ENCODE data around the gene AOC1.

Gene AOC1

DNA sequence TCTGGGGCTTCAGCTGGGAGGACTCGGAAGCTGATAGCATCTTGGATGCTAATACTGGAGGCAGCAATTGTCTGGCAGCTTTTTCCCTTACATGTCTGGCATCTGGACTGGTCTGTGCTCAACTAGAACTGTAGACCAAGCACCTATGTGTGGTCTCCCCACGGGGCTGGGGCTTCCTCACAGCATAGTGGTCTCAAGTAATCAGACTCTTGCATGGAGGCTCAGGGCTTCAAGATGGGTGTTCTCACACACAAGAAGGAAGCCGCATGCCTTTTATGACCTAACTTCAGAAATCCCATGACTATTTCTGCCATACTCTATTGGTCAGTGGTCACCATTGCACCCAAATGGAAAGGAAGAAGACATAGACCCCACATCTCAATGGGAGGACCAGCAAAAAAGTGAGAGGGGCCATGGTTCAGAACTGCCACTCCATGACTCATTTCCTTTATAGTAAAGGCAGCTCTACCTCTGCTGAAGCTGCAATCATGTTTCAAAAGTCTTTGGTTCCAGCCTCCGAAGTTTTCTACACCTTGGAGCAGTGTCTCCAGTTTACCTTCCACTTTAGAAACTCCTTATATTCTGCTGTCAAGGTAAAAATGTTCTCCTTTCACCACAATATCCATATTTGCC lies 14.7 kb downstream of the AOC1 start:
- H2BK120ac ChIP-seq (ENCODE audit: low read depth, low read length): no peak overlapping the region
- WGBS, 2 donors (ENCODE audit: extremely low coverage in 2 of 2, insufficient read length in 2 of 2, insufficient replicate concordance in 1 of 2): no CpG with 5 or more reads among the region's 4 CpGs
- no peak overlapping the region for H3K23ac ChIP-seq (ENCODE audit: low read depth, low read length, poor library complexity)
- H4K8ac ChIP-seq (ENCODE audit: low read depth, low read length): no peak overlapping the region
- H3K27ac ChIP-seq (replicated peaks; ENCODE audit: low read length): no peak overlapping the region
- H4K91ac ChIP-seq (ENCODE audit: low read depth, low read length, poor library complexity): no peak overlapping the region
- H2AK5ac ChIP-seq (ENCODE audit: low read depth, low read length): no peak overlapping the region
- no peak overlapping the region for H2BK12ac ChIP-seq (ENCODE audit: low read length)
- DNase-seq (ENCODE audit: low spot score): no peak
- H3K9ac ChIP-seq (ENCODE audit: low read depth, low read length, poor library complexity): no peak overlapping the region
- no peak overlapping the region for H2BK15ac ChIP-seq (ENCODE audit: low read length)
- no peaks in the 10 kb centered on the region for H3K79me1 ChIP-seq (ENCODE audit: low read depth, low read length)
- H3K4ac ChIP-seq (ENCODE audit: low read length): no peak overlapping the region
- no peaks in the 10 kb centered on the region for H3K4me1 ChIP-seq (ENCODE audit: control insufficient read depth in 2 of 2, insufficient read depth in 1 of 2, low read depth in 1 of 2, low read length in 2 of 2)
- no peaks in the 10 kb centered on the region for H3K27me3 ChIP-seq (ENCODE audit: control insufficient read depth in 3 of 3, insufficient read depth in 3 of 3, low read depth in 1 of 3, low read length in 3 of 3)
- H3K18ac ChIP-seq (ENCODE audit: low read length): no peak overlapping the region
- H2AFZ ChIP-seq (ENCODE audit: low read length): no peak overlapping the region
- H3K4me2 ChIP-seq (ENCODE audit: insufficient read depth, low read length, poor library complexity, severe bottlenecking): no peak overlapping the region
- peaks cover 0 to 5% of the 10 kb centered on the region in 2 donors for H3K9me3 ChIP-seq (replicated peaks in 1 of 2; ENCODE audit: control insufficient read depth in 2 of 2, insufficient read depth in 1 of 2, low read depth in 1 of 2, low read length in 2 of 2)
- no peaks in the 10 kb centered on the region for H3K36me3 ChIP-seq (replicated peaks in 1 of 2; ENCODE audit: control insufficient read depth in 2 of 2, insufficient read depth in 2 of 2, low read length in 2 of 2)
- H2BK5ac ChIP-seq (ENCODE audit: low read length): no peak overlapping the region
- no peak overlapping the region for H3K4me3 ChIP-seq (ENCODE audit: low read length in 2 of 2)
- no peak overlapping the region for H3K14ac ChIP-seq (ENCODE audit: low read length)

DNA sequence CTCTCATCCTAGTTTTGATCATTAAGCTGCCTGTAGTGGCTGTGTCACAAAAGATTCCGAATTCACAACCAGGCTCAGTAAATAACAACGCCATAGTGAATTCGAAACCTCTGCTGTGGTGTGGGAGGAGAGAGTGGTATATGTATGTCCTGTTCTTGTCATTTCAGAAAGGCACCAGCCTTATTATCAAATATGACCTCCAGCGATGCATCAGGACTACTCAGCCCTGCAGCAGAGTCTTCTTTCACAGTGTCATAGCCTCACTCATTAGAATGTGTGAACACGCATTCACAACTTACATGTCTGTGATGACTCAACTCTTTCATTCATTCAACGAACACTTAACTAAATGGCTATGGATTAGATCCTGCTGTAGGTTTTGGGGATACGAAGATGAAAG lies 15.3 kb downstream of the AOC1 start:
- no CpG with 5 or more reads among the region's 7 CpGs for WGBS, 2 donors (ENCODE audit: extremely low coverage in 2 of 2, insufficient read length in 2 of 2, insufficient replicate concordance in 1 of 2)
- Histone ChIP-seq H3K9me3 (replicated peaks in 1 of 2; ENCODE audit: control insufficient read depth in 2 of 2, insufficient read depth in 1 of 2, low read depth in 1 of 2, low read length in 2 of 2) (peaks cover 0 to 5% of the 10 kb centered on the region in 2 donors), H2BK12ac (ENCODE audit: low read length) (no peak overlapping the region), H3K27ac (replicated peaks; ENCODE audit: low read length) (no peak overlapping the region), H3K4ac (ENCODE audit: low read length) (no peak overlapping the region), H2BK5ac (ENCODE audit: low read length) (no peak overlapping the region), H3K79me1 (ENCODE audit: low read depth, low read length) (no peaks in the 10 kb centered on the region), H2AFZ (ENCODE audit: low read length) (no peak overlapping the region), H4K8ac (ENCODE audit: low read depth, low read length) (no peak overlapping the region), H3K9ac (ENCODE audit: low read depth, low read length, poor library complexity) (no peak overlapping the region), H2BK15ac (ENCODE audit: low read length) (no peak overlapping the region), H4K91ac (ENCODE audit: low read depth, low read length, poor library complexity) (no peak overlapping the region), H3K4me1 (ENCODE audit: control insufficient read depth in 2 of 2, insufficient read depth in 1 of 2, low read depth in 1 of 2, low read length in 2 of 2) (no peaks in the 10 kb centered on the region), H3K14ac (ENCODE audit: low read length) (no peak overlapping the region), H3K36me3 (replicated peaks in 1 of 2; ENCODE audit: control insufficient read depth in 2 of 2, insufficient read depth in 2 of 2, low read length in 2 of 2) (no peaks in the 10 kb centered on the region), H3K27me3 (ENCODE audit: control insufficient read depth in 3 of 3, insufficient read depth in 3 of 3, low read depth in 1 of 3, low read length in 3 of 3) (no peaks in the 10 kb centered on the region), H3K18ac (ENCODE audit: low read length) (no peak overlapping the region), H3K4me2 (ENCODE audit: insufficient read depth, low read length, poor library complexity, severe bottlenecking) (no peak overlapping the region), H3K4me3 (ENCODE audit: low read length in 2 of 2) (no peak overlapping the region), H3K23ac (ENCODE audit: low read depth, low read length, poor library complexity) (no peak overlapping the region), H2AK5ac (ENCODE audit: low read depth, low read length) (no peak overlapping the region), H2BK120ac (ENCODE audit: low read depth, low read length) (no peak overlapping the region)
- no peak for DNase-seq (ENCODE audit: low spot score)

DNA sequence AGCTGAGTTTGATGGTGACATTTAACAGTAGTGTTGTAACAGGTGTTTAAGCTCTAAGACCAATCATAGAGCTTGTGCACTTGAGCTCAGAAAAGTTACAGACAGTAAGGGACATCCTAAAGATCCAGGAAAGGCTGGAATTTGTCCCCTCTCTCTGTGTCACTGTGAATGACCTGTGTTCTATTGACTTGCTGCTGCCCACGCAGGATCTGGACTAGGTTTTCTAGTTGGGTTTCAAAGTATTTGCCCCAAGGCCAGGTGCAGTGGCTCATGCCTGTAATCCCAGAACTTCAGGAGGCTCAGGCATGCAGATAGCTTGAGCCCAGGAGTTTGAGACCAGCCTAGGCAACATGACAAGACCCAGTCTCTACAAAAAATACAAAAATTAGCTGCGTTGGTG lies 17.1 kb downstream of the AOC1 start:
- no peak overlapping the region for H3K27ac ChIP-seq (replicated peaks; ENCODE audit: low read length)
- DNase-seq (ENCODE audit: low spot score): no peak
- no peaks in the 10 kb centered on the region for H3K9me3 ChIP-seq (replicated peaks in 1 of 2; ENCODE audit: control insufficient read depth in 2 of 2, insufficient read depth in 1 of 2, low read depth in 1 of 2, low read length in 2 of 2)
- H2AK5ac ChIP-seq (ENCODE audit: low read depth, low read length): no peak overlapping the region
- H4K8ac ChIP-seq (ENCODE audit: low read depth, low read length): no peak overlapping the region
- H2BK15ac ChIP-seq (ENCODE audit: low read length): no peak overlapping the region
- no peak overlapping the region for H3K4ac ChIP-seq (ENCODE audit: low read length)
- no peak overlapping the region for H3K18ac ChIP-seq (ENCODE audit: low read length)
- H3K79me1 ChIP-seq (ENCODE audit: low read depth, low read length): no peaks in the 10 kb centered on the region
- H4K91ac ChIP-seq (ENCODE audit: low read depth, low read length, poor library complexity): no peak overlapping the region
- no peak overlapping the region for H3K9ac ChIP-seq (ENCODE audit: low read depth, low read length, poor library complexity)
- no peaks in the 10 kb centered on the region for H3K27me3 ChIP-seq (ENCODE audit: control insufficient read depth in 3 of 3, insufficient read depth in 3 of 3, low read depth in 1 of 3, low read length in 3 of 3)
- WGBS, 2 donors (ENCODE audit: extremely low coverage in 2 of 2, insufficient read length in 2 of 2, insufficient replicate concordance in 1 of 2): no CpG with 5 or more reads among the region's 2 CpGs
- H2BK120ac ChIP-seq (ENCODE audit: low read depth, low read length): no peak overlapping the region
- no peak overlapping the region for H2BK12ac ChIP-seq (ENCODE audit: low read length)
- no peak overlapping the region for H2BK5ac ChIP-seq (ENCODE audit: low read length)
- H3K4me1 ChIP-seq (ENCODE audit: control insufficient read depth in 2 of 2, insufficient read depth in 1 of 2, low read depth in 1 of 2, low read length in 2 of 2): no peaks in the 10 kb centered on the region
- no peak overlapping the region for H2AFZ ChIP-seq (ENCODE audit: low read length)
- no peak overlapping the region for H3K4me3 ChIP-seq (ENCODE audit: low read length in 2 of 2)
- H3K4me2 ChIP-seq (ENCODE audit: insufficient read depth, low read length, poor library complexity, severe bottlenecking): no peak overlapping the region
- H3K23ac ChIP-seq (ENCODE audit: low read depth, low read length, poor library complexity): no peak overlapping the region
- no peaks in the 10 kb centered on the region for H3K36me3 ChIP-seq (replicated peaks in 1 of 2; ENCODE audit: control insufficient read depth in 2 of 2, insufficient read depth in 2 of 2, low read length in 2 of 2)
- no peak overlapping the region for H3K14ac ChIP-seq (ENCODE audit: low read length)

DNA sequence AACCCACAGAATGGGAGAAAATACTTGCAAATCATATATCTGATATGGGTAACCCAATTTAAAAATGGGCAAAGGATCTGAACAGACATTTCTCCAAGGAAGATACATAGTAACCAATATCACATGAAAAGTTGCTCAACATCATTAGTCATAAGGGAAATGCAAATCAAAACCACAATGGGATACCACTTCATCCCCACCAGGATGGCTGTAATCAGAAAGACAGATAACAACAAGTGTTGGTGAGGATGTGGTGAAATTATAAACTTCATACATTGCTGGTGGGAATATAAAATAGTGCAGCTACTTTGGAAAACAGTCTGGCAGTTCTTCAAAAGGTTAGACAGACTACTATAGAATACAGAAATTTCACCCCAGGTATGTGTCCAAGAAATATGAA lies 19.3 kb downstream of the AOC1 start:
- H3K4me1 ChIP-seq (ENCODE audit: control insufficient read depth in 2 of 2, insufficient read depth in 1 of 2, low read depth in 1 of 2, low read length in 2 of 2): no peaks in the 10 kb centered on the region
- H2AFZ ChIP-seq (ENCODE audit: low read length): no peak overlapping the region
- no peak overlapping the region for H3K23ac ChIP-seq (ENCODE audit: low read depth, low read length, poor library complexity)
- no peak overlapping the region for H2BK120ac ChIP-seq (ENCODE audit: low read depth, low read length)
- H3K4me2 ChIP-seq (ENCODE audit: insufficient read depth, low read length, poor library complexity, severe bottlenecking): no peak overlapping the region
- no peaks in the 10 kb centered on the region for H3K27me3 ChIP-seq (ENCODE audit: control insufficient read depth in 3 of 3, insufficient read depth in 3 of 3, low read depth in 1 of 3, low read length in 3 of 3)
- H3K4me3 ChIP-seq (ENCODE audit: low read length in 2 of 2): no peak overlapping the region
- H2BK15ac ChIP-seq (ENCODE audit: low read length): no peak overlapping the region
- H3K18ac ChIP-seq (ENCODE audit: low read length): no peak overlapping the region
- H3K9ac ChIP-seq (ENCODE audit: low read depth, low read length, poor library complexity): no peak overlapping the region
- no peak overlapping the region for H3K14ac ChIP-seq (ENCODE audit: low read length)
- no peak overlapping the region for H2AK5ac ChIP-seq (ENCODE audit: low read depth, low read length)
- H4K8ac ChIP-seq (ENCODE audit: low read depth, low read length): no peak overlapping the region
- no peak for DNase-seq (ENCODE audit: low spot score)
- no peak overlapping the region for H4K91ac ChIP-seq (ENCODE audit: low read depth, low read length, poor library complexity)
- H3K27ac ChIP-seq (replicated peaks; ENCODE audit: low read length): no peak overlapping the region
- H3K4ac ChIP-seq (ENCODE audit: low read length): no peak overlapping the region
- H3K36me3 ChIP-seq (replicated peaks in 1 of 2; ENCODE audit: control insufficient read depth in 2 of 2, insufficient read depth in 2 of 2, low read length in 2 of 2): no peaks in the 10 kb centered on the region
- no peak overlapping the region for H2BK5ac ChIP-seq (ENCODE audit: low read length)
- no peak overlapping the region for H2BK12ac ChIP-seq (ENCODE audit: low read length)
- H3K9me3 ChIP-seq (replicated peaks in 1 of 2; ENCODE audit: control insufficient read depth in 2 of 2, insufficient read depth in 1 of 2, low read depth in 1 of 2, low read length in 2 of 2): no peaks in the 10 kb centered on the region
- H3K79me1 ChIP-seq (ENCODE audit: low read depth, low read length): no peaks in the 10 kb centered on the region

All from neuronal stem cell (in vitro differentiated cells).